Natural killer cell (primary cell): Measurements from ENCODE around the gene PANX3. TPM values are rescaled to one million over a fixed set of nuclear protein-coding genes. Genes with fewer than 3 reads are reported as not detected.

Experiments used
- ATAC-seq, 3 donors: fragments of 150-1000 bp in 2 of 3; fragments of 200-7000 bp in 1 of 3; cut with Tn5 transposase; 1 replicate in 1 of 3; 2 replicates in 2 of 3; pipeline ENCODE4 v1.10.0; 2021; ENCODE audit warnings: mild to moderate bottlenecking in 2 of 3, moderate library complexity in 2 of 3
- DNase-seq, 2 donors: peaks; one replicate each; pipeline versions ENCODE4 v3.0.0 to v3.0.0-alpha.2; 2013 to 2021; ENCODE audit warnings: mixed read lengths in 1 of 2
- H3K27ac ChIP-seq: one replicate; pipeline ENCODE4 v1.5.1; 2013; ENCODE audit warnings: mild to moderate bottlenecking, low read length
- H3K27me3 ChIP-seq: one replicate; pipeline ENCODE4 v1.6.1; 2013; ENCODE audit warnings: low read length; ENCODE audit not compliant: control insufficient read depth, insufficient read depth
- H3K36me3 ChIP-seq: one replicate; pipeline ENCODE4 v1.6.1; 2013; ENCODE audit warnings: low read length; ENCODE audit not compliant: control insufficient read depth, insufficient read depth
- H3K4me1 ChIP-seq: one replicate; pipeline ENCODE4 v1.6.1; 2013; ENCODE audit warnings: low read length; ENCODE audit not compliant: control insufficient read depth, insufficient read depth
- H3K4me3 ChIP-seq: one replicate; pipeline ENCODE4 v1.5.1; 2013; ENCODE audit warnings: low read length
- H3K9me3 ChIP-seq: one replicate; pipeline ENCODE4 v1.6.1; 2013; ENCODE audit warnings: low read length; ENCODE audit not compliant: control insufficient read depth, insufficient read depth
- H3K27ac Mint-ChIP-seq, 2 donors: one replicate each; pipeline ENCODE4 v1.8.0; 2022; ENCODE audit warnings: mild to moderate bottlenecking in 2 of 2, mixed read lengths in 2 of 2, moderate library complexity in 1 of 2
- H3K27me3 Mint-ChIP-seq, 2 donors: one replicate each; pipeline ENCODE4 v1.8.0; 2022; ENCODE audit warnings: low read depth in 2 of 2, mixed read lengths in 2 of 2
- H3K36me3 Mint-ChIP-seq: one replicate; pipeline ENCODE4 v1.8.0; 2022; ENCODE audit warnings: mixed read lengths
- H3K4me1 Mint-ChIP-seq, 2 donors: one replicate each; pipeline ENCODE4 v1.8.0; 2022; ENCODE audit warnings: mixed read lengths in 2 of 2
- H3K4me3 Mint-ChIP-seq: one replicate; pipeline ENCODE4 v1.8.0; 2022; ENCODE audit warnings: mild to moderate bottlenecking, moderate library complexity, mixed read lengths
- H3K9me3 Mint-ChIP-seq, 2 donors: one replicate each; pipeline ENCODE4 v1.8.0; 2022; ENCODE audit warnings: mixed read lengths in 2 of 2
- CTCF ChIP-seq: fragments of 200-600 bp; IDR thresholded peaks from one replicate; pipeline ENCODE4 v1.8.0; 2022; ENCODE audit warnings: antibody characterized with exemption
- WGBS: methylation state at CpG from one replicate; pipeline ENCODE4 v1.1.7; 2013; ENCODE audit warnings: missing lambda C conversion rate; ENCODE audit not compliant: insufficient coverage; 5-methylcytosine and 5-hydroxymethylcytosine counted together
- intact Hi-C: fragments of 100-400 bp; cut with micrococcal nuclease; formaldehyde crosslinking; loops from one replicate; pipeline ENCODE4 v1.14.2; 2022
- total RNA-seq, 4 donors: library from RNA; stranded (reverse); fragments of 120-200 nt in 1 of 4; gene quantifications; one replicate each; pipeline versions ENCODE4 v1.2.3 to v1.2.4, GENCODE V29; 2013 to 2022

Gene PANX3
- total RNA-seq, 3 donors from 2014 or later (not counting 1 experiment from before 2014, with no cell fraction given) = not detected

GRCh38 chr11:124639186-124639585, 28.0 kb downstream of the PANX3 start:
- intact Hi-C loops = no loop called here
- Mint-ChIP-seq H3K9me3 (no peaks in the 10 kb centered on the region), H3K27me3 (no peaks in the 10 kb centered on the region), H3K4me3 (no peak overlapping the region), H3K27ac (peak overlapping the region in 1 of 2 donors; percentile 63), H3K36me3 (peaks cover 6% of the 10 kb centered on the region), H3K4me1 (peaks cover 0 to 4% of the 10 kb centered on the region in 2 donors)
- Histone ChIP-seq H3K36me3 (peaks cover 12% of the 10 kb centered on the region), H3K4me1 (no peaks in the 10 kb centered on the region), H3K27me3 (no peaks in the 10 kb centered on the region), H3K9me3 (no peaks in the 10 kb centered on the region), H3K4me3 (no peak overlapping the region), H3K27ac (no peak overlapping the region)
- no peak for TF ChIP-seq CTCF
- WGBS = 96% methylated on average over 1 of the region's 1 CpG
- no peak for ATAC-seq
- DNase-seq = no peak

- Histone ChIP-seq H3K9me3 (no peaks in the 10 kb centered on the region), H3K36me3 (peaks cover 6% of the 10 kb centered on the region), H3K27me3 (no peaks in the 10 kb centered on the region), H3K4me3 (no peak overlapping the region), H3K27ac (no peak overlapping the region), H3K4me1 (no peaks in the 10 kb centered on the region)
- Mint-ChIP-seq H3K9me3 (no peaks in the 10 kb centered on the region), H3K4me1 (peaks cover 6 to 10% of the 10 kb centered on the region in 2 donors), H3K27me3 (no peaks in the 10 kb centered on the region), H3K4me3 (no peak overlapping the region), H3K36me3 (peaks cover 6% of the 10 kb centered on the region), H3K27ac (no peak overlapping the region)
- 94% methylated on average over 3 of the region's 5 CpGs for WGBS
- no peak for TF ChIP-seq CTCF
- intact Hi-C loops = no loop called here
- ATAC-seq (no peak), DNase-seq (no peak)
Measured at GRCh38 chr11:124640666-124641065, 29.4 kb downstream of the PANX3 start.

- Mint-ChIP-seq H3K27ac (no peak overlapping the region), H3K9me3 (no peaks in the 10 kb centered on the region), H3K36me3 (no peaks in the 10 kb centered on the region), H3K27me3 (no peaks in the 10 kb centered on the region), H3K4me3 (no peak overlapping the region), H3K4me1 (peaks cover 6% of the 10 kb centered on the region in 2 donors)
- Histone ChIP-seq H3K4me1 (no peaks in the 10 kb centered on the region), H3K27me3 (no peaks in the 10 kb centered on the region), H3K27ac (no peak overlapping the region), H3K36me3 (no peaks in the 10 kb centered on the region), H3K9me3 (no peaks in the 10 kb centered on the region), H3K4me3 (no peak overlapping the region)
- intact Hi-C loops = no loop called here
- ATAC-seq = no peak
- DNase-seq = no peak
- no peak for TF ChIP-seq CTCF
- 96% methylated on average over 3 of the region's 3 CpGs for WGBS
Measured at GRCh38 chr11:124642628-124643027, 31.4 kb downstream of the PANX3 start.

- no peaks in the 10 kb centered on the region for H3K9me3 Mint-ChIP-seq
- H3K27me3 Mint-ChIP-seq = no peaks in the 10 kb centered on the region
- DNase-seq = no peak
- no peaks in the 10 kb centered on the region for H3K9me3 ChIP-seq
- H3K27me3 ChIP-seq = no peaks in the 10 kb centered on the region
- no peak for TF ChIP-seq CTCF
- H3K4me3 ChIP-seq = no peak overlapping the region
- no peak overlapping the region for H3K4me3 Mint-ChIP-seq
- ATAC-seq = no peak
- no peaks in the 10 kb centered on the region for H3K36me3 ChIP-seq
- intact Hi-C loops = no loop called here
- H3K27ac Mint-ChIP-seq = no peak overlapping the region
- whole genome bisulfite sequencing = 95% methylated on average over 9 of the region's 10 CpGs
- peaks cover 6% of the 10 kb centered on the region in 2 donors for H3K4me1 Mint-ChIP-seq
- no peaks in the 10 kb centered on the region for H3K4me1 ChIP-seq
- no peak overlapping the region for H3K27ac ChIP-seq
- no peaks in the 10 kb centered on the region for H3K36me3 Mint-ChIP-seq
Measured at GRCh38 chr11:124643042-124643604, 31.9 kb downstream of the PANX3 start.
